Measurements from ENCODE around the gene PRKACG.

The PRKACG gene

GRCh38 chr9:68981789-68982188, 32.1 kb downstream of the PRKACG start:
- peak; percentile 35 for DNase-seq

- no peak for DNase-seq
Observed at GRCh38 chr9:68980341-68980914, 33.5 kb downstream of the PRKACG start.

- no peak for DNase-seq
Observed at GRCh38 chr9:68979538-68980314, 34.2 kb downstream of the PRKACG start.

DNA sequence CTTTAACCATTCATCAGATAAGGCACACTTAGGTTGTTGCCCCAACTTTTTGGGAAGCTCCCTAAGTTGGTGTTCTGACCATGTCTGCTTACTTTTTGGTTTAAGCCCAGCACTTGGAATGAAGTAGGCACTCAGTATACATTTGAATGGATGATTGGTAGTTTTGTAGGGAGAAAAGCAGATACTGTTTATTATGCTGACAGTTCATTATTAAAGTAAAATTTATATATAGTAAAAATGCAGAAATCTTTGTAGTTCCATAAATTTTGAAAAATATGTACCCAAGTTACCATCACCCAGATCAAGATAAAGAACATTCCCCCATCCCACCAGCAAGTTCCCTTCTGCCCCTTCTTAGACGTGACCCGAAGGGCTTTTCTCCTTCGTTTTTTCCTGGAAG, 35.4 kb downstream of the PRKACG start:
- no peak for DNase-seq

DNA sequence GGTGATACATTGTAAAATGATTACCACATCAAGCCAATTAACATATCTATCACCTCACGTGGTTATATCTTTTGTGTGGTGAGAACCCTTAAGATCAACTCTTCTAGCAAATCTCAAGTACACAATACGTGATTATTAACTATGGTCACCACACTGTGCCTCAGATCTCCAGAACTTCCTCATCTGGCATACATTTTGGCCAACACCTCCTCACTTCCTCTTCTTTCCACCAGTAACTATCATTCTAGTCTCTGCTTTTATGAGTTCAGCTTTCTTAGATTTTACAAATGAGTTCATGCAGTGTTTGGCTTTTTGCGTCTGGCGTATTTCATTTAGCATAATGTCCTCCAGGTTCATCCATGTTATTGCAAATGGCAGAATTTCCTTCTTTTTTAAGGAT, 35.8 kb downstream of the PRKACG start:
- no peak for DNase-seq

DNA sequence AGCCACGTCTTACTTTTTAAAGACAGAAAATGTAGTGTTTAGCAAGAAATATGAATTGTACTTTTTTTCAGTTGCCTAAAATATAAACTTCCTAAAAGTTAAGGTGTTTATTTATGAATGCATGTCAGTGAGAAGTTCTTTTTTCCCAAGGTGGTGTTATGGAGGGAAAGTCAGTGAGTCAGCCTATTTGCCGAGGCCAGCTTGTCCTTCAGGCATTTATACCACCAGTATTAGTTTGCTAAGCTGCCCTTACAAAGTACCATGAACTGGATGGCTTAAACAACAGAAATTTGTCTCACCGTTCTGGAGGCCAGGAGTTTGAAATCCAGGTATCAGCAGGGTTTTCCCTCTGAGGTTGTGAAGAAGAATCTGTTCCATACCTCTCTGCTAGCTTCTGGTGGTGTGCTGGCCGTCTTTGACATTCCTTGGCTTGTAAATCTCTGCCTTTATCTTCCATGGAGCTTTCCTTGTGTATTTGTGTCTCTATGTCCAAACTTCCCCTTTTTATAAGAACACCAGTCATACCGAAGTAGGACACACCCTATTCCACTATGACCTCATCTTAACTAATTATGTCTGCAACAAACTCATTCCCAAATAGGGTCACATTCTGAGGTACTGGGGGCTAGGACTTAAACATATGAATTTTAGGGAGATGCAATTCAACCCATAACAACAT, 38.4 kb downstream of the PRKACG start:
- DNase-seq = no peak

DNA sequence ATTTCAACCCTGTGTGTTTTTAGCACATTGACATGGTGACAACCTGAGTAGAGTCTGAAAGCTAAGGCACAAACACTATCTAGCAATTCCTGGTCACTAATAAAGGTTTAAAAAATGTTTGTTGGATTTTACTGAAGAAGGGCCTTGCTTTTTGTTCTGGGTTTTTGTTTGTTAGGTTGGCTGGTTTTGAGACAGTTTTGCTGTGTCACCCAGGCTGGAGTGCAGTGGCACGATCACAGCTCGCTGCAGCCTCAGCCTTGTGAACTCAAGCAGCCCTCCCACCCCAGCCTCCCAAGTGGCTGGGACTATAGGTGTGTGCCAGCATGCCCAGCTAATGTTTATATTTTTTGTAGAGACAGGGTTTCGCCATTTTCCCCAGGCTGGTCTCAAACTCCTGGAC, 39.0 kb downstream of the PRKACG start:
- no peak for DNase-seq

DNA sequence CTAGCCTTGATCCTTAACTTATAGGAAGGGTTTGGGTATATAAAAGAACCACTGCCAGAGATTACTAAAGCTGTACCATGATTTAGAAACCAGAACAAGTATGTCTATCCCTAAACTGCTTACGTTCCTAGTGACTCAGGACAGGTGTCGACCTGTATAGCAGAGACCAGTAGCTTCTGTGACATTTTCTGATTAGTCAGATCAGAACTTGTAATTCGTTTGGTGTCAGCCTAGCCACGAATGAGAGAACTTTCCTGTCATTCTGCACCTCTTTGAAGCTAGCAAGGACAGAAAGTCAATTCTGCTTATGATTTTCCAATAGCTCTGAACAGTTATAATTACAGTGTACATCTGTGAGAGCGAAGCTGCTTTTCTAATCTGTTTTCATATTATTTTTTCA, 39.5 kb downstream of the PRKACG start:
- DNase-seq = no peak

- DNase-seq = no peak
Observed at GRCh38 chr9:68973619-68974018, 40.3 kb downstream of the PRKACG start.

GRCh38 chr9:68970151-68970550, 43.8 kb downstream of the PRKACG start:
- DNase-seq = no peak

GRCh38 chr9:68969538-68969937, 44.4 kb downstream of the PRKACG start:
- no peak for DNase-seq

- DNase-seq = no peak
Observed at GRCh38 chr9:68967800-68968199, 46.1 kb downstream of the PRKACG start.

DNA sequence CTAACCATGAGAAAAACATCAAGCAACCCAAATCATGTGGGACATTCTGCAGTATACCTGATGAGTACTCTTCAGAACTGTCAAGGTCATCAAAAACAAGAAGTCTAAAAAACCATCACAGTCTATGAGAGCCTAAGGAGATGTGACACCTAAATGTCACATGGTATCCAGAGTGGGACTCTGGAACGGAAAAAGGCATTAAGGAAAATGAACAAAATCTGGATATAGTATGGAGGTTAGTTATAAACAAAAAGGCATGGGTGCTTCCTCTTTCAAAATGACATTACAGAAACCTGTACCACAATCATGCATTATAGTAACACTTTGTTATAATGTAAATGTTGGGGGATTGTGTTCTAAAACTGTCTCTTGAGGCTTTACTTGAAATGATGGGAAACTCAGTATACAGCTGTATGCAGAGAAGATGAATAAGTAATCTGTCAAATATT, 47.4 kb downstream of the PRKACG start:
- DNase-seq = no peak

DNA sequence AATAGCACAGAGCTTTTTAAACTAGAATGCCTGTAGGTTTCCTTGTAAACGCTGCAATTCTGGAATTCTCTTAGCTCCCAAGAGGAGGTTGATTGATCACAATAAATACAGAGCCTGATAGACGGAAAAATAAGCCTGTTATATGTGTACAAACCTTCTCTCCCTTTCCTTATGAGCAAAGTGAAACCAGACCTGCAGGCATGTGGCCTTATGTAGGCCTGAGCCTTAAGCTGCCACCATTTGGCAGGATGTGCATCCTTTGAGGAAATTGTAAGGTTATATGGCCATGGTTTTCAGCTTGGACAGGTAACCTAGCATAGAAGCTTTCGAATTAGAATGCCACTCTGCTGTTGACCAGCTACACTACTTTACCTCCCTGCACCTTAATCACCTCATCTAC, 49.1 kb downstream of the PRKACG start:
- no peak for DNase-seq

DNA sequence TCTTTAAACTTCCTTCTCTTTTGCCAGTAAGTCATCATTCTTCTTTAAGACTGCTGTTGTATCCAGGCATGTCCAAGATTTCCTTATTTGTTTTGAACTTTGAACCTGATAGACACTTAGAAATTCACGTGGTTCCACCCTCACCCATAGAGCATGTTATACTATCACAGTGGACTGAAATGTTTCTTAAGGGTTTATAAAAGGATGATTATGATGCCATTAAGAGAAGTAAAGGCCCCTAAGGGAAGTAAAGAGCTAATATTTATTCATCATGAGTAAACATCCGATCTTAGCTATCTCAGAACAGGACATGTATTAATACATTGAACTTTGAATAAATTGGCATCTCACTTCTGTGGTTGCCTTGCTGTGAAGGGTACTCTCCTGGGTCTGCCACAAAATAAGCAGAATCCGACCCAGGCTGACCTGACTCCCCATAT, 49.8 kb downstream of the PRKACG start:
- DNase-seq = no peak

GRCh38 chr9:68963416-68963815, 50.5 kb downstream of the PRKACG start:
- DNase-seq = no peak

All from right kidney (tissue), 1 donor.